ENCODE measurements around the gene FOXO6. TPM values are rescaled to one million over a fixed set of nuclear protein-coding genes. Genes with fewer than 3 reads are reported as not detected.

Gene FOXO6
- total and polyA plus RNA-seq, 2 experiments from 2014 or later: 0.68 to 4.2 TPM

DNA sequence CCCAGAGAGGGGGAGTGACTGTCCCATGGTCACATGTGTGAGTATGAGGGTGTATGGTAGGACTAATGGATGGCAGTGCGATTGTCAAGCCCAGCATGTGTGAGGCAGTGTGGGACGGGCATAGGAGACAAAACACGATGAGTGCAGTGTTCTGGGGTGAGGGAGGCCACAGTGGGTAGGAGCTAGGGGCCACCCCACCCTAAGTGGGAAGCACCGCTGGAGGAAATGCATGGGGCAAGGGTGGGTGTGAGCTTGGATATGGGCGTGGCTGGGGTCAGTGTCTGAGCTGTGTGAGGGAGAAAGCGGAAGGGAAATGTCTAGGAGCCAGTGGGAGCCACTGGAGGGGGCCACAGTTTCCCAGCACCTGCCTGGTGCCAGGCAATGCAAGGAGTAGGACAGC is 56.5 kb downstream of the FOXO6 start (continued):
- TF ChIP-seq, protein P1, sequence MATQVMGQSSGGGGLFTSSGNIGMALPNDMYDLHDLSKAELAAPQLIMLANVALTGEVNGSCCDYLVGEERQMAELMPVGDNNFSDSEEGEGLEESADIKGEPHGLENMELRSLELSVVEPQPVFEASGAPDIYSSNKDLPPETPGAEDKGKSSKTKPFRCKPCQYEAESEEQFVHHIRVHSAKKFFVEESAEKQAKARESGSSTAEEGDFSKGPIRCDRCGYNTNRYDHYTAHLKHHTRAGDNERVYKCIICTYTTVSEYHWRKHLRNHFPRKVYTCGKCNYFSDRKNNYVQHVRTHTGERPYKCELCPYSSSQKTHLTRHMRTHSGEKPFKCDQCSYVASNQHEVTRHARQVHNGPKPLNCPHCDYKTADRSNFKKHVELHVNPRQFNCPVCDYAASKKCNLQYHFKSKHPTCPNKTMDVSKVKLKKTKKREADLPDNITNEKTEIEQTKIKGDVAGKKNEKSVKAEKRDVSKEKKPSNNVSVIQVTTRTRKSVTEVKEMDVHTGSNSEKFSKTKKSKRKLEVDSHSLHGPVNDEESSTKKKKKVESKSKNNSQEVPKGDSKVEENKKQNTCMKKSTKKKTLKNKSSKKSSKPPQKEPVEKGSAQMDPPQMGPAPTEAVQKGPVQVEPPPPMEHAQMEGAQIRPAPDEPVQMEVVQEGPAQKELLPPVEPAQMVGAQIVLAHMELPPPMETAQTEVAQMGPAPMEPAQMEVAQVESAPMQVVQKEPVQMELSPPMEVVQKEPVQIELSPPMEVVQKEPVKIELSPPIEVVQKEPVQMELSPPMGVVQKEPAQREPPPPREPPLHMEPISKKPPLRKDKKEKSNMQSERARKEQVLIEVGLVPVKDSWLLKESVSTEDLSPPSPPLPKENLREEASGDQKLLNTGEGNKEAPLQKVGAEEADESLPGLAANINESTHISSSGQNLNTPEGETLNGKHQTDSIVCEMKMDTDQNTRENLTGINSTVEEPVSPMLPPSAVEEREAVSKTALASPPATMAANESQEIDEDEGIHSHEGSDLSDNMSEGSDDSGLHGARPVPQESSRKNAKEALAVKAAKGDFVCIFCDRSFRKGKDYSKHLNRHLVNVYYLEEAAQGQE (IDR thresholded peaks at IDR 0.05; ENCODE audit: unreplicated experiment): no peak
- no peak for TF ChIP-seq ETS1 (IDR thresholded peaks at IDR 0.05)
- no peak for TF ChIP-seq NANOG (IDR thresholded peaks at IDR 0.05; ENCODE audit: borderline replicate concordance)
- TF ChIP-seq JUNB (IDR thresholded peaks at IDR 0.05; ENCODE audit: unreplicated experiment): no peak
- TF ChIP-seq POLR2AphosphoS5 (IDR thresholded peaks at IDR 0.05; ENCODE audit: low read depth): no peak
- no peak for TF ChIP-seq CREB1 (CRISPR knock-in tag; IDR thresholded peaks at IDR 0.05; ENCODE audit: low read depth)
- TF ChIP-seq, protein P2, sequence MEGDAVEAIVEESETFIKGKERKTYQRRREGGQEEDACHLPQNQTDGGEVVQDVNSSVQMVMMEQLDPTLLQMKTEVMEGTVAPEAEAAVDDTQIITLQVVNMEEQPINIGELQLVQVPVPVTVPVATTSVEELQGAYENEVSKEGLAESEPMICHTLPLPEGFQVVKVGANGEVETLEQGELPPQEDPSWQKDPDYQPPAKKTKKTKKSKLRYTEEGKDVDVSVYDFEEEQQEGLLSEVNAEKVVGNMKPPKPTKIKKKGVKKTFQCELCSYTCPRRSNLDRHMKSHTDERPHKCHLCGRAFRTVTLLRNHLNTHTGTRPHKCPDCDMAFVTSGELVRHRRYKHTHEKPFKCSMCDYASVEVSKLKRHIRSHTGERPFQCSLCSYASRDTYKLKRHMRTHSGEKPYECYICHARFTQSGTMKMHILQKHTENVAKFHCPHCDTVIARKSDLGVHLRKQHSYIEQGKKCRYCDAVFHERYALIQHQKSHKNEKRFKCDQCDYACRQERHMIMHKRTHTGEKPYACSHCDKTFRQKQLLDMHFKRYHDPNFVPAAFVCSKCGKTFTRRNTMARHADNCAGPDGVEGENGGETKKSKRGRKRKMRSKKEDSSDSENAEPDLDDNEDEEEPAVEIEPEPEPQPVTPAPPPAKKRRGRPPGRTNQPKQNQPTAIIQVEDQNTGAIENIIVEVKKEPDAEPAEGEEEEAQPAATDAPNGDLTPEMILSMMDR (conservative IDR thresholded peaks at IDR 0.05; ENCODE audit: low read depth in 2 of 2): no peak
- no peak for TF ChIP-seq EZH2phosphoT487 (IDR thresholded peaks at IDR 0.05; ENCODE audit: unreplicated experiment)
- TF ChIP-seq ZNF331 (CRISPR knock-in tag; IDR thresholded peaks at IDR 0.05; ENCODE audit: low read depth): no peak
- TF ChIP-seq ZNF114 (CRISPR knock-in tag; IDR thresholded peaks at IDR 0.05): no peak
- no peak for TF ChIP-seq STAT1 (IDR thresholded peaks at IDR 0.05; ENCODE audit: unreplicated experiment)

DNA sequence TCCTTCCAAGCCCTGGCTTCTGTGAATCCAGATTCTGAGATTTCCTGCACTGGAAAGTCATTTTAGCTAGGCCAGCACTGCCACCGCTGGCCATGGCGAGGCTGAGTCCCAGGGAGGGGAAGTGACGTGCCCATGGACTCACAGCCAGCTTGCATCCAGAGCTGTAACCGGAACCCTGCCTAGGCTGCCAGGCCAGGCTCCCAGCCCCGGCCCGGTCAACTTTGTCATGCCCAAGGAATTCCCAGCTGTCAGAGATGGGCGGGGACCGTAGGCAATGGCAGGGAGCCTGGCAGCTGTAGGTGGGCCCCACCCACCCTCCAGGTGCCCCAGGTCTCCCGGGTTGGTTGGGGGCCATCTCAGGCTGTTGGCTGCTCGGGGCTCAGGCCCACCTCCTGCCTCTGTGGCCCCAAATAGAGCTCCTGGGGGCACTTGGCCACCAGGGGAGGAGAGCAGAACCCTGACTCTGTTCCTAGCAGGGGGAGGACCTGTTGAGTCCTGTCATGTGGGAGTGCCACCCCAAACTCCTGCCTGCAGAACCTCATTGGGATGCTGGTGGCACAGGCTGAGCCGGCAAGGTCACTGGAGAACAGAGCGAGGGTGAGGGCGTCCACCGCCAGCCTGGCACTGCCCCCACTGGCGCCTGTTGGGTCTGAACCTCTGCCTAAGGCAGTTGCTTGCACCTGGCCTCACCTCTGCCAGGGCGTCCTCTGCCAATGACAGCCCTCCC is 57.8 kb downstream of the FOXO6 start:
- Histone ChIP-seq H4K20me1 (replicated peaks; ENCODE audit: insufficient read depth) (no peaks in the 10 kb centered on the region; the same call in 1 of the 2 replicates), H3K4me2 (no peak overlapping the region), H3K79me2 (replicated peaks; ENCODE audit: insufficient read depth) (no peaks in the 10 kb centered on the region), H3K4me1 (ENCODE audit: insufficient read depth) (no peaks in the 10 kb centered on the region), H3K27ac (ENCODE audit: low read depth) (no peak overlapping the region), H3F3A (replicated peaks; ENCODE audit: low read depth) (no peaks in the 10 kb centered on the region), H3K9me2 (ENCODE audit: insufficient read depth) (no peaks in the 10 kb centered on the region), H2AFZ (no peak overlapping the region), H3K36me3 (ENCODE audit: insufficient read depth) (no peaks in the 10 kb centered on the region), H3K4me3 (no peak overlapping the region), H3K27me3 (ENCODE audit: insufficient read depth) (no peaks in the 10 kb centered on the region)
- ATAC-seq: peak; percentile 17
- Mint-ChIP-seq H3K9me3 (no peaks in the 10 kb centered on the region; the same call in 2 of the 3 replicates), H3K4me3 (no peak overlapping the region), H3K27me3 (ENCODE audit: insufficient read depth, low read depth, poor library complexity) (peaks cover 19% of the 10 kb centered on the region), H3K36me3 (ENCODE audit: low read depth) (no peaks in the 10 kb centered on the region), H3K27ac (no peak overlapping the region), H3K4me1 (peaks cover 13% of the 10 kb centered on the region)
- peak; percentile 47 for DNase-seq (ENCODE audit: low spot score)
- TF ChIP-seq NANOG (IDR thresholded peaks at IDR 0.05; ENCODE audit: borderline replicate concordance) (no peak), EZH2 (IDR thresholded peaks at IDR 0.05; ENCODE audit: low read depth, unreplicated experiment) (no peak), EZH2phosphoT487 (IDR thresholded peaks at IDR 0.05; ENCODE audit: unreplicated experiment) (no peak)
- TF ChIP-seq, protein P2 (conservative IDR thresholded peaks at IDR 0.05; ENCODE audit: low read depth in 2 of 2): no peak; a peak in 1 of 4 replicates
